ENCODE results near the gene PGBD2.
"Not testable (repeated sequence)": the region's sequence is repeated elsewhere in the genome, so short reads cannot be mapped to it uniquely, and the experiment has no call there.

The PGBD2 gene

DNA sequence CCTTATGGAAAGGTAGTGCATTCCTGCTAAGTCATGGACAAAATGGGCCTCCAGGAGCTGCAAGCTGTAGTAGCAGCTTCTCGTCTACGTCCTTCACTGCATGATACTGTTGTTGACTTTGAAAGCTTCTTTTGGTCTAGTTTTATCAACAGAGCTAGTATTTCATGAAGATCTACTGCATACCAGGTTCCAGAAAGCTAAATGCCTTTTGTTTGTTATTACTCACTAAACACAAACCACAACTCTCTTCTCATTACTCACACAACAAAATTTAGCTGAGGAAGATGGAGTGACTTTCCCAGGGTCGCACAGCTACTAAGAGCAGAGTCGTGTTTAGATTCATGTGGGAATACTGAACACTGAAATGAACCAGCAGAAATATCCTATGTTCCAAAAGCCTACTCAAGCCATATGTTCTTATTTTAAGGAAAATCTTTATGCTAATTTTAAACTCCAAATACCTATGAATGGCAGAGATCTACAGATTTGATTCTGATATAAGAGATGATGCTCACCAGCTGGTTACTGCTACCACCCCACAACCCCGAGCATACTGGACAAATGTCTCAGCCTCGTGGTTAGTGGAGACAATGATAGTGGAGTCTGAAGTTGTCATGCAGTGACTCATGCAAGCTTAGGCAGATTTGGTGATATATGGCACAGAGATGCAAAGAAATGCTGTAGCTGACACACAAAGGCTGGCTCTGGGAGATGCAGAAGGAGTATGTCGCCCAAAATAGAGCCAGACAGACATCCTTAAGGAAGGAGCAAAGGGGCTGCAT is 20.6 kb downstream of the PGBD2 start:
- DNase-seq = no peak

DNA sequence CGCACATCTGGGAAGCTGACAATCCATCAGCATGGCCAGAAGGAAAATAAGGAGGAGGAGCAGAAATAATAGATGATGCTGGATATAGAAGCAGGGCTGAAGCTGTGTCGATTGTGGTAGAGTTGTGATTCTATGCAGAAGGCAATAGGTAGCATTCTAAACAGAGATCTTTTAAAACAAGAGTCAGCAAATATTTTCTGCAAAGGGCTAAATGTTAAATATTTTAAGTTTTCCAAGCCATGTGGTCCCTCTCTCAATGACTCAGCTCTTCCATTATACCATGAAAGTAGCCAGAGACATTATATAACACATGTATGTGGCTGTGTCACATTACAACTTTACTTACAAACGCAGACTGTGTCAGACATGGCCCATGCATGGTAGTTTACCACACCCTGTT is 21.2 kb downstream of the PGBD2 start:
- DNase-seq = not testable (repeated sequence)

DNA sequence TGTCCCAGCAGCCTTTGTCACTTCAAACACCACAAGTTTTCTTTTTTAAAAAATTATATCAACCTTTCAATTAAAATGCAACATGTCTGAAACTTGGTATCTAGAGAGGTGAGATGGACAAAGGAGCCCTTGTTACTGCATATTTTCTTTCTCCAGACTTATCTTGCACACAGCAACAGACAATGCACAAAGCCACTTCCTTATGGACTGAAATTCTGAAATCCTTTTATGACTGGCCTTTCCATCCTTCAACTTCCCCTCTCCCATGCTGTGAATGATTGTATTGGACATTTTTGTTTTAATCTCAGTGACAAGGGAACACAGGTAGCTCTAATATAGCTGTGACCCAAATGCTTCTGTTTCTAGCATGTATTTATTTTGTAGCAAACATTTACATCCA is 22.1 kb downstream of the PGBD2 start:
- DNase-seq = not testable (repeated sequence)

DNA sequence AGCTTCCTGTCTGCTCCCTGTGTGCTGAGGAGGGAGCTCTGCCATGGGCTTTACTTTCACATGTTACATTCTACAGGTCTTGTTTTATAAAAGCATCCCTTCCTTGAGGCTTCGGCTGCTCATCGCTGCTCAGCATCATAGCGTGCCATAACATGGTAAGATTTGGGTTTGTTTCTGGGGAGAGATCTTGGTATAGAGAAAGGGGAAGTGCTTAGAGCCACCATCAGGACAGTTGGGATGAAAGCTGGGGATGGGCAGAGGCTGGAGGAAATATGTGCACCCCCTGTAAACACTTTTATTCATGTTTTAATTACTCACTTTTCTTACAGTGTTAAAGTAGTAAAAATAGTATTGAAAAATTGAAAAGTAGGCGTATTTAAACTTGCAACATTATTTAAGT is 24.0 kb downstream of the PGBD2 start:
- not testable (repeated sequence) for DNase-seq

DNA sequence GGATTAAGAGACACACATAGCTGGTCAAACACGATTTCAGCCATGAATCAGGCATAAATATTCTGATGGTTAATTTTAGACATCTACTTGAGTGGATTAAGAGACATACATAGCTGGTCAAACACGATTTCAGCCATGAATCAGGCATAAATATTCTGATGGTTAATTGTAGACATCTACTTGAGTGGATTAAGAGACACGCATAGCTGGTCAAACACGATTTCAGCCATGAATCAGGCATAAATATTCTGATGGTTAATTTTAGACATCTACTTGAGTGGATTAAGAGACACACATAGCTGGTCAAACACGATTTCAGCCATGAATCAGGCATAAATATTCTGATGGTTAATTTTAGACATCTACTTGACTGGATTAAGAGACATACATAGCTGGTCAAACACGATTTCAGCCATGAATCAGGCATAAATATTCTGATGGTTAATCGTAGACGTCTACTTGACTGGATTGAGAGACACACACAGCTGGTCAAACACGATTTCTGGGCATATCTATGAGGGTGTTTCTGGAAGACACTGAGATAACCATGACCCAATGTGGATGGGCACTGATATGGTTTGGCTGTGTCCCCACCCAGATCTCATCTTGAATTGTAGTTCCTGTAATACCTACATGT is 32.3 kb downstream of the PGBD2 start:
- DNase-seq = not testable (repeated sequence)

DNA sequence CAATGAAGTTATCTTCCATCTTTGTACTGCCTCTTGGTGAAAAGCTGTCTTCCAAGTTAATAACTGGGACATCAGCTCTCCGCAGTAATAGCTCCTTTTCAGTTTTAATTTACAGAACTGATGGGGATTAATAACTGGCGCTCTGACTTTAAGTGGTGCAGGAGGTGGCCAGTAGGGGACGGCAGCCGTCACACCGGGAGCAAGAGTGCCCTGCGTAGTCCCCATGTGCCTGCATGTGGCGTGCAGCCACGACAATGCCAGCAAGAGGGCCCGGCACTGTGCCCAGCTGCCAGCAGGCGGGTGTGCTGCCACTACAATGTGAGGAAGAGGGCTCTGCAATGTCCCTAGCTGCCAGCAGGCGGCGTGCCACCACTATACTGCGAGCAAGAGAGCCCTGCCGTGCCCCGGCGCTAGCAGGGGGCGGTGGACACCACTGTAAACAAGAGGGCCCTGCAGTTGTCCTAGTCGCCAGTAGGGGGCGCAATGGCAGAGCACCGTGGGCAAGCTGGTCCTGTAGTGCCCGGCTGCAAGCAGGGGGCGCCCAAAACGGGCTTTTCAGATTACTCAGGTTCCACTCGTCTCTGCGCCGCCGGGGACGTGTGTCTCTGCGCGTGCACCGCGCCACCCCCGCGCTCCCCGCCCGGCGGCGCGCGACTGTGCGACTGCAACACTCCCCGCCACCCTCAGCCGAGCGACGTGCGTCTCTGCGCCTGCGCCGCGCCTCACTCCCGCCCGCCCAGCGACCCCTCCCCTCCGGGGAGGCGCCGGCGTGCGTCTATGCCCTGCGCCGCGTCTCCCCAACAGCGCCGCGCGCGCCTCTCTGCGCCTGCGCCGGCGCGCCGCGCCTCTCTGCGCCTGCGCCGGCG is 38.3 kb downstream of the PGBD2 start:
- DNase-seq = not testable (repeated sequence)

DNA sequence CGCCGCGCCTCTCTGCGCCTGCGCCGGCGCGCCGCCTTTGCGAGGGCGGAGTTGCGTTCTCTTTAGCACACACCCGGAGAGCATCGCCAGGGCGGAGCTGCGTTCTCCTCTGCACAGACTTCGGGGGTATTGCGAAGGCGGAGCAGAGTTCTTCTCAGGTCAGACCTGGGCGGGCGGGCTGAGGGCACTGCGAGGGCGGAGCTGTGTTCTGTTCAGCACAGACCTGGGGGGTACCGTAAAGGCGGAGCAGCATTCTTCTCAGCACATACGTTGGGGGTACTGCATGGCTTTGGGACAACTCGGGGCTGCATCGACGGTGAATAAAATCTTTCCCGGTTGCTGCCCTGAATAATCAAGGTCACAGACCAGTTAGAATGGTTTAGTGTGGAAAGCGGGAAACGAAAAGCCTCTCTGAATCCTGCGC is 39.0 kb downstream of the PGBD2 start:
- not testable (repeated sequence) for DNase-seq

DNA sequence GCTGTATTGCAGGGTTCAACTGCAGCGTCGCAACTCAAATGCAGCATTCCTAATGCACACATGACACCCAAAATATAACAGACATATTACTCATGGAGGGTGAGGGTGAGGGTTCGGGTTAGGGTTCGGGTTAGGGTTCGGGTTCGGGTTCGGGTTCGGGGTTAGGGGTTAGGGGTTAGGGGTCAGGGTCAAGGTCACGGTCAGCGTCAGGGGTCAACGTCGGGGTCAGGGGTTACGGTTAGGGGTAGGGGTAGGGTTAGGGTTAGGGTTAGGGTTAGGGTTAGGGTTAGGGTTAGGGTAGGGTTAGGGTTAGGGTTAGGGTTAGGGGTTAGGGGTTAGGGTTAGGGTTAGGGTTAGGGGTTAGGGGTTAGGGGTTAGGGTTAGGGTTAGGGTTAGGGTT is 39.4 kb downstream of the PGBD2 start:
- not testable (repeated sequence) for DNase-seq

DNA sequence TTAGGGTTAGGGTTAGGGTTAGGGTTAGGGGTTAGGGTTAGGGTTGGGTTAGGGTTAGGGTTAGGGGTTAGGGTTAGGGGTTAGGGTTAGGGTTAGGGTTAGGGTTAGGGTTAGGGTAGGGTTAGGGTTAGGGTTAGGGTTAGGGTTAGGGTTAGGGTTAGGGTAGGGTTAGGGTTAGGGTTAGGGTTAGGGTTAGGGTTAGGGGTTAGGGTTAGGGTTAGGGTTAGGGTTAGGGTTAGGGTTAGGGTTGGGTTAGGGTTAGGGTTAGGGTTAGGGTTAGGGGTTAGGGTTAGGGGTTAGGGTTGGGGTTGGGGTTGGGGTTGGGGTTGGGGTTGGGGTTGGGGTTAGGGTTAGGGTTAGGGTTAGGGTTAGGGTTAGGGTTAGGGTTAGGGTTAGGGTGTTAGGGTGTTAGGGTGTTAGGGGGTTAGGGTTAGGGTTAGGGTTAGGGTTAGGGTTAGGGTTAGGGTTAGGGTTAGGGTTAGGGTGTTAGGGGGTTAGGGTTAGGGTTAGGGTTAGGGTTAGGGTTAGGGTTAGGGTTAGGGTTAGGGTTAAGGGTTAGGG is 39.9 kb downstream of the PGBD2 start:
- DNase-seq = not testable (repeated sequence)

Data from activated CD4-positive, alpha-beta T cell treated with anti-CD3 and anti-CD28 coated beads, Interleukin-2, amount 50 U/mL, for 1 hour (primary cell).